HEK293 (cell line): ENCODE results near the gene GMPR2.
A peak's percentile ranks its signal among the peaks of the same experiment; 100 is the strongest.

Source experiments
- CTCF ChIA-PET: fragments of 350-600 bp; formaldehyde crosslinking; extraction: SDS; loops from one replicate; lab custom pipeline; 2021; ENCODE audit warnings: antibody characterized with exemption; lab: Yijun Ruan, JAX
- POLR2A ChIA-PET: fragments of 300-600 bp; formaldehyde crosslinking; extraction: SDS; loops from one replicate; lab custom pipeline; 2020; ENCODE audit warnings: antibody characterized with exemption, inconsistent platforms; lab: Yijun Ruan, JAX
- H3K27ac ChIP-seq: fragments of 200-500 bp; sonication (Bioruptor generic); 2 replicates; pipeline ENCODE4 v1.5.1; 2014; ENCODE audit warnings: low read depth, low read length, control low read depth, inconsistent platforms; ENCODE audit errors: extremely low read depth
- H3K36me3 ChIP-seq, 2 experiments: fragments of 200-500 bp in 1 of 2; sonication (Bioruptor generic) in 1 of 2; 1 replicate in 1 of 2; 2 replicates in 1 of 2; pipeline ENCODE4 v1.5.1; 2014 to 2017; ENCODE audit warnings: inconsistent platforms in 2 of 2, low read length in 2 of 2; ENCODE audit not compliant: control insufficient read depth in 2 of 2, insufficient read depth in 1 of 2
- H3K4me1 ChIP-seq: fragments of 200-500 bp; sonication (Bioruptor generic); 2 replicates; pipeline ENCODE4 v1.5.1; 2014; ENCODE audit warnings: mild to moderate bottlenecking, low read length, inconsistent platforms; ENCODE audit not compliant: control insufficient read depth, insufficient read depth
- H3K4me3 ChIP-seq: 2 replicates; pipeline ENCODE4 v1.5.1; 2011; ENCODE audit warnings: low read depth, mild to moderate bottlenecking, control low read depth, low read length, moderate library complexity
- H3K9me3 ChIP-seq: fragments of 200-500 bp; sonication (Bioruptor generic); 2 replicates; pipeline ENCODE4 v1.5.1; 2014; ENCODE audit warnings: low read depth, low read length, inconsistent platforms; ENCODE audit not compliant: control insufficient read depth, insufficient read depth
- BCL11A ChIP-seq: fragments of 450-650 bp; formaldehyde crosslinking; IDR thresholded peaks from 2 replicates; pipeline ENCODE4 v1.5.1; 2016; ENCODE audit warnings: low read depth, missing biosample characterization, missing genetic modification characterization
- EGR2 ChIP-seq: fragments of 450-650 bp; formaldehyde crosslinking; IDR thresholded peaks from 2 replicates; pipeline ENCODE4 v1.5.1; 2016; ENCODE audit warnings: low read depth, missing biosample characterization, missing genetic modification characterization
- GLIS2 ChIP-seq: fragments of 450-650 bp; formaldehyde crosslinking; IDR thresholded peaks from 2 replicates; pipeline ENCODE4 v1.5.1; 2016; ENCODE audit warnings: missing biosample characterization, missing genetic modification characterization
- KLF1 ChIP-seq: fragments of 450-650 bp; formaldehyde crosslinking; IDR thresholded peaks from 2 replicates; pipeline ENCODE4 v1.5.1; 2016; ENCODE audit warnings: missing biosample characterization, missing genetic modification characterization
- KLF10 ChIP-seq: fragments of 450-650 bp; IDR thresholded peaks from 2 replicates; pipeline ENCODE4 v1.5.1; 2018; ENCODE audit warnings: missing biosample characterization, mild to moderate bottlenecking, missing genetic modification characterization
- KLF8 ChIP-seq: fragments of 450-650 bp; formaldehyde crosslinking; IDR thresholded peaks from 2 replicates; pipeline ENCODE4 v1.5.1; 2016; ENCODE audit warnings: missing biosample characterization, missing genetic modification characterization
- TCF7L2 ChIP-seq: IDR thresholded peaks from 2 replicates; pipeline ENCODE4 v1.6.1; 2011; ENCODE audit warnings: low read depth, mild to moderate bottlenecking, inconsistent platforms, low read length, moderate library complexity, borderline replicate concordance
- YY1 ChIP-seq: fragments of 450-650 bp; formaldehyde crosslinking; IDR thresholded peaks from 2 replicates; pipeline ENCODE4 v1.5.1; 2018; ENCODE audit warnings: missing biosample characterization, missing genetic modification characterization
- ZBTB20 ChIP-seq: fragments of 450-650 bp; formaldehyde crosslinking; IDR thresholded peaks from 2 replicates; pipeline ENCODE4 v1.5.1; 2016; ENCODE audit warnings: missing biosample characterization, missing genetic modification characterization
- ZFHX2 ChIP-seq: fragments of 450-650 bp; formaldehyde crosslinking; conservative IDR thresholded peaks from 2 replicates; pipeline ENCODE4 v1.5.1; 2016; ENCODE audit warnings: missing biosample characterization, missing genetic modification characterization
- ZNF175 ChIP-seq: fragments of 450-650 bp; formaldehyde crosslinking; IDR thresholded peaks from 2 replicates; pipeline ENCODE4 v1.5.1; 2016; ENCODE audit warnings: missing biosample characterization, missing genetic modification characterization
- ZNF211 ChIP-seq: fragments of 450-650 bp; formaldehyde crosslinking; IDR thresholded peaks from 2 replicates; pipeline ENCODE4 v1.5.1; 2016; ENCODE audit warnings: low read depth, missing biosample characterization, missing genetic modification characterization
- ZNF24 ChIP-seq: fragments of 450-650 bp; formaldehyde crosslinking; IDR thresholded peaks from 2 replicates; pipeline ENCODE4 v1.5.1; 2016; ENCODE audit warnings: missing biosample characterization, missing genetic modification characterization
- ZNF292 ChIP-seq: fragments of 450-650 bp; formaldehyde crosslinking; IDR thresholded peaks from 2 replicates; pipeline ENCODE4 v1.5.1; 2016; ENCODE audit warnings: low read depth, missing biosample characterization, missing genetic modification characterization, borderline replicate concordance
- ZNF623 ChIP-seq: fragments of 450-650 bp; formaldehyde crosslinking; IDR thresholded peaks from 2 replicates; pipeline ENCODE4 v1.5.1; 2016; ENCODE audit warnings: missing biosample characterization, missing genetic modification characterization
- ZNF629 ChIP-seq: fragments of 450-650 bp; formaldehyde crosslinking; IDR thresholded peaks from 2 replicates; pipeline ENCODE4 v1.5.1; 2017; ENCODE audit warnings: missing biosample characterization, missing genetic modification characterization
- ZNF677 ChIP-seq: fragments of 450-650 bp; IDR thresholded peaks from 2 replicates; pipeline ENCODE4 v1.5.0; 2018; ENCODE audit warnings: missing biosample characterization, mild to moderate bottlenecking, missing genetic modification characterization, moderate library complexity
- ZNF830 ChIP-seq: fragments of 450-650 bp; IDR thresholded peaks from 2 replicates; pipeline ENCODE4 v1.5.0; 2018; ENCODE audit warnings: missing biosample characterization, missing genetic modification characterization, low read depth, mild to moderate bottlenecking, moderate library complexity
- ZXDB ChIP-seq: fragments of 450-650 bp; formaldehyde crosslinking; IDR thresholded peaks from 2 replicates; pipeline ENCODE4 v1.5.1; 2016; ENCODE audit warnings: missing biosample characterization, missing genetic modification characterization
- TF ChIP-seq, protein P1 (sequence below): fragments of 450-650 bp; formaldehyde crosslinking; conservative IDR thresholded peaks from 2 replicates; pipeline ENCODE4 v1.5.1; 2016; ENCODE audit warnings: low read depth, missing biosample characterization, missing genetic modification characterization
- TF ChIP-seq, protein P2 (sequence below): fragments of 450-650 bp; formaldehyde crosslinking; IDR thresholded peaks from 2 replicates; pipeline ENCODE4 v1.5.1; 2016; ENCODE audit warnings: missing biosample characterization, missing genetic modification characterization
- TF ChIP-seq, protein P3 (sequence below): fragments of 450-650 bp; formaldehyde crosslinking; IDR thresholded peaks from 2 replicates; pipeline ENCODE4 v1.5.1; 2016; ENCODE audit warnings: missing biosample characterization, missing genetic modification characterization
- TF ChIP-seq, protein P4 (sequence below): fragments of 450-650 bp; formaldehyde crosslinking; IDR thresholded peaks from 2 replicates; pipeline ENCODE4 v1.5.1; 2016; ENCODE audit warnings: missing biosample characterization, missing genetic modification characterization

GMPR2 gene

DNA sequence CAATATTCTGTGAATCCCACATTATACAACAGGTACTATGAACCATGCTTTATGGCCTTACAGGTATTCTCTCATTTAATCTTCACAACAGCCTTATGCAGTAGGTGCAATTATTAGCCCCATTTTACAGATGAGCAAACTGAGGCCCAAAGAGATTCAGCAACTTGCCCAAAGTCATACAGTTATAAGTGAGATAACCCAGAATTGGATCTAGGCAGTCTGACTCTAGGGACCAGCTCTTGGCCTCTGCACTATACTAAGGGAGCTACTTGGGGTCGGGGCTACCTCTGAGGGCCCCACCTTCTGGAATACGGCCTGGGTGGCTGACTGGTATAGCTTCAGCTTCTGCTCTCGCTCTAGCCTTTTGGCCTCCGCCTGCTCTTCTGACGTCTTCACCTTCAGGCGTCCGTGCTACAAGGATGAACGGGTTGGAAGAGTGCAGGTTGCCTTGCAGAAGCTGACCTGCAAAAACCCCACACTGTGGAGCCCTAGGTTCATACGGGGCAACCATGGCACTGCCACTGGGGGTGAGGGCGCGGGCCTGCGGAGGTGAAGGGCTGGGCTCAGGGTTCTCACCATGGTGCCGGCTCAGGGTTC, 37.9 kb downstream of the GMPR2 start:
- Histone ChIP-seq H3K27ac (peak overlapping the region; percentile 94), H3K36me3 (peaks cover 0 to 36% of the 10 kb centered on the region in 2 experiments; a peak in 1 of 3 replicates), H3K9me3 (no peaks in the 10 kb centered on the region), H3K4me3 (peak overlapping the region; percentile 92), H3K4me1 (peaks cover 3% of the 10 kb centered on the region; the same call in 1 of the 2 replicates)
- ChIA-PET POLR2A (interaction anchor here (0.5 to 2.9 kb wide), 32 partner anchors 9 to 218 kb away, joined by 3 to 47 read pairs (median 5); partner anchors contain the start of genes CIDEB, DCAF11, DHRS1 and EMC9), CTCF (interaction anchor here (0.6 to 3.0 kb wide), 12 partner anchors 11 to 167 kb away, joined by 3 to 17 read pairs (median 4); partner anchors contain the start of genes CIDEB, LTB4R2, MDP1 and TINF2)
- TF ChIP-seq BCL11A (tag by site-specific recombination) (no peak), ZNF629 (peak; percentile 27), ZNF292 (tag by site-specific recombination) (no peak), KLF8 (tag by site-specific recombination) (0 out of 2 replicates have a peak, but pooled peaks have one; percentile 29), ZXDB (no peak), ZNF830 (tag by site-specific recombination) (no peak), ZNF24 (tag by site-specific recombination) (peak; percentile 42; the same call in 1 of the 2 replicates)

DNA sequence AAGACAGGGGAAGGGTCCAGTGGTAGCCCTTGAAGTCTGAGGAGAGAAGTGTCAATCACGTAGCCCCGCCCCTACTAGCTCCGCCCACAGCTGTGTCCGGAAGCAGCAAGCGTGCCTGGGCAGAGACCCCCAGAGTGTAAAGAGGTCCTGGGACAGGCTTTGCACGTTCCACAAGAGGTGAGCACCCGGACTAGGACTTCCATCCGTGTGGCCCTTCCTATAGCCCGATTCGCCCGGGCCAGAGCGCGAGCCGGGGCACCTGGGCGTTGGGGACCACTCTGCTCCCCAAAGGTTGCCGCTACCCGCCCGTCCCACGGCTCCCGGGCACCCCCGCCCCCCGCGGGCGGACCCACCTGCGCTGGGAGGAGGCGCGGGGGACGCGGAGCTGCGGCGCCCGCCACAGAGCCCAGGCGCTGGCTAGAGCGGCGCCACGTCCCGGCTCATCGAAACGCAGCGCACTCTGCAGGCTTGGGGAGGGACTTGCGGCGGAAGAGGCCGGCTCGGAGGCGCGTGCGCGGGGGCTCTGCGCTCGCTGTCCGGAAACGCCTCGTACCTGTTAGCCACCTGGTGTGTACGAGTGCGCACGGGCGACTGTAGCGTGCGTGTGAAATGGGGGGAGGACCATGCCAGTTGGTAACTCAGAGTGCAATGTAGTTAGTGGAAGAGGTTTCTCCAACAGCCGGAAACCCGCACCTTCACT, 38.6 kb downstream of the GMPR2 start, which contains the start of gene RABGGTA:
Gene RABGGTA (minus strand): TSS at position 464 of the 700 bp plus-strand sequence. CDS start 482 bp downstream, outside the sequence.
- peak within 1 kb of the TSS; percentile 94 for H3K27ac ChIP-seq
- peak within 1 kb of the TSS; percentile 92 for H3K4me3 ChIP-seq
- H3K36me3 ChIP-seq, result peaks cover 0 to 30% of the 10 kb centered on the region in 2 experiments; a peak in 1 of 3 replicates
- peaks cover 3% of the 10 kb centered on the region; the same call in 1 of the 2 replicates for H3K4me1 ChIP-seq
- H3K9me3 ChIP-seq, result no peaks in the 10 kb centered on the region
- CTCF ChIA-PET, result interaction anchor here (0.6 to 3.0 kb wide), 16 partner anchors 11 to 166 kb away, joined by 3 to 17 read pairs (median 4); partner anchors contain the start of genes CIDEB, LTB4R2, MDP1 and TINF2
- POLR2A ChIA-PET, result interaction anchor here (0.5 to 2.9 kb wide), 36 partner anchors 9 to 219 kb away, joined by 3 to 47 read pairs (median 5); partner anchors contain the start of genes CHMP4A, CIDEB, DCAF11 and DHRS1
- TF ChIP-seq KLF10 (tag by site-specific recombination) (peak; percentile 79; the same call in 1 of the 2 replicates), ZNF677 (tag by site-specific recombination) (no peak), YY1 (tag by site-specific recombination) (0 out of 2 replicates have a peak, but pooled peaks have one; percentile 40), TCF7L2 (no peak), GLIS2 (peak; percentile 91), ZNF623 (tag by site-specific recombination) (no peak), ZNF211 (no peak), KLF1 (peak; percentile 44; the same call in 1 of the 2 replicates), ZNF175 (tag by site-specific recombination) (no peak), EGR2 (tag by site-specific recombination) (peak; percentile 54; the same call in 1 of the 2 replicates), ZFHX2 (tag by site-specific recombination) (peak; percentile 75), ZBTB20 (tag by site-specific recombination) (peak; percentile 78; the same call in 1 of the 2 replicates)
- TF ChIP-seq, protein P1, sequence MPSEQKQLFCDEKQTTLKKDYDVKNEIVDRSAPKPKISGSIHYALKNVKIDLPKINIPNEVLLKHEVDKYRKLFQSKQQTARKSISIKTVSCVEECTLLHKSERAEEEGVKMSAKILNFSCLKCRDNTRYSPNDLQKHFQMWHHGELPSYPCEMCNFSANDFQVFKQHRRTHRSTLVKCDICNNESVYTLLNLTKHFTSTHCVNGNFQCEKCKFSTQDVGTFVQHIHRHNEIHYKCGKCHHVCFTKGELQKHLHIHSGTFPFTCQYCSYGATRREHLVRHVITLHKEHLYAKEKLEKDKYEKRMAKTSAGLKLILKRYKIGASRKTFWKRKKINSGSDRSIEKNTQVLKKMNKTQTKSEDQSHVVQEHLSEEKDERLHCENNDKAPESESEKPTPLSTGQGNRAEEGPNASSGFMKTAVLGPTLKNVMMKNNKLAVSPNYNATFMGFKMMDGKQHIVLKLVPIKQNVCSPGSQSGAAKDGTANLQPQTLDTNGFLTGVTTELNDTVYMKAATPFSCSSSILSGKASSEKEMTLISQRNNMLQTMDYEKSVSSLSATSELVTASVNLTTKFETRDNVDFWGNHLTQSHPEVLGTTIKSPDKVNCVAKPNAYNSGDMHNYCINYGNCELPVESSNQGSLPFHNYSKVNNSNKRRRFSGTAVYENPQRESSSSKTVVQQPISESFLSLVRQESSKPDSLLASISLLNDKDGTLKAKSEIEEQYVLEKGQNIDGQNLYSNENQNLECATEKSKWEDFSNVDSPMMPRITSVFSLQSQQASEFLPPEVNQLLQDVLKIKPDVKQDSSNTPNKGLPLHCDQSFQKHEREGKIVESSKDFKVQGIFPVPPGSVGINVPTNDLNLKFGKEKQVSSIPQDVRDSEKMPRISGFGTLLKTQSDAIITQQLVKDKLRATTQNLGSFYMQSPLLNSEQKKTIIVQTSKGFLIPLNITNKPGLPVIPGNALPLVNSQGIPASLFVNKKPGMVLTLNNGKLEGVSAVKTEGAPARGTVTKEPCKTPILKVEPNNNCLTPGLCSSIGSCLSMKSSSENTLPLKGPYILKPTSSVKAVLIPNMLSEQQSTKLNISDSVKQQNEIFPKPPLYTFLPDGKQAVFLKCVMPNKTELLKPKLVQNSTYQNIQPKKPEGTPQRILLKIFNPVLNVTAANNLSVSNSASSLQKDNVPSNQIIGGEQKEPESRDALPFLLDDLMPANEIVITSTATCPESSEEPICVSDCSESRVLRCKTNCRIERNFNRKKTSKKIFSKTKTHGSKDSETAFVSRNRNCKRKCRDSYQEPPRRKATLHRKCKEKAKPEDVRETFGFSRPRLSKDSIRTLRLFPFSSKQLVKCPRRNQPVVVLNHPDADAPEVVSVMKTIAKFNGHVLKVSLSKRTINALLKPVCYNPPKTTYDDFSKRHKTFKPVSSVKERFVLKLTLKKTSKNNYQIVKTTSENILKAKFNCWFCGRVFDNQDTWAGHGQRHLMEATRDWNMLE, result 0 out of 2 replicates have a peak, but pooled peaks have one; percentile 34
- TF ChIP-seq, protein P2, sequence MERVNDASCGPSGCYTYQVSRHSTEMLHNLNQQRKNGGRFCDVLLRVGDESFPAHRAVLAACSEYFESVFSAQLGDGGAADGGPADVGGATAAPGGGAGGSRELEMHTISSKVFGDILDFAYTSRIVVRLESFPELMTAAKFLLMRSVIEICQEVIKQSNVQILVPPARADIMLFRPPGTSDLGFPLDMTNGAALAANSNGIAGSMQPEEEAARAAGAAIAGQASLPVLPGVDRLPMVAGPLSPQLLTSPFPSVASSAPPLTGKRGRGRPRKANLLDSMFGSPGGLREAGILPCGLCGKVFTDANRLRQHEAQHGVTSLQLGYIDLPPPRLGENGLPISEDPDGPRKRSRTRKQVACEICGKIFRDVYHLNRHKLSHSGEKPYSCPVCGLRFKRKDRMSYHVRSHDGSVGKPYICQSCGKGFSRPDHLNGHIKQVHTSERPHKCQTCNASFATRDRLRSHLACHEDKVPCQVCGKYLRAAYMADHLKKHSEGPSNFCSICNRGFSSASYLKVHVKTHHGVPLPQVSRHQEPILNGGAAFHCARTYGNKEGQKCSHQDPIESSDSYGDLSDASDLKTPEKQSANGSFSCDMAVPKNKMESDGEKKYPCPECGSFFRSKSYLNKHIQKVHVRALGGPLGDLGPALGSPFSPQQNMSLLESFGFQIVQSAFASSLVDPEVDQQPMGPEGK (tag by site-specific recombination), result peak; percentile 89; the same call in 1 of the 2 replicates
- TF ChIP-seq, protein P3, sequence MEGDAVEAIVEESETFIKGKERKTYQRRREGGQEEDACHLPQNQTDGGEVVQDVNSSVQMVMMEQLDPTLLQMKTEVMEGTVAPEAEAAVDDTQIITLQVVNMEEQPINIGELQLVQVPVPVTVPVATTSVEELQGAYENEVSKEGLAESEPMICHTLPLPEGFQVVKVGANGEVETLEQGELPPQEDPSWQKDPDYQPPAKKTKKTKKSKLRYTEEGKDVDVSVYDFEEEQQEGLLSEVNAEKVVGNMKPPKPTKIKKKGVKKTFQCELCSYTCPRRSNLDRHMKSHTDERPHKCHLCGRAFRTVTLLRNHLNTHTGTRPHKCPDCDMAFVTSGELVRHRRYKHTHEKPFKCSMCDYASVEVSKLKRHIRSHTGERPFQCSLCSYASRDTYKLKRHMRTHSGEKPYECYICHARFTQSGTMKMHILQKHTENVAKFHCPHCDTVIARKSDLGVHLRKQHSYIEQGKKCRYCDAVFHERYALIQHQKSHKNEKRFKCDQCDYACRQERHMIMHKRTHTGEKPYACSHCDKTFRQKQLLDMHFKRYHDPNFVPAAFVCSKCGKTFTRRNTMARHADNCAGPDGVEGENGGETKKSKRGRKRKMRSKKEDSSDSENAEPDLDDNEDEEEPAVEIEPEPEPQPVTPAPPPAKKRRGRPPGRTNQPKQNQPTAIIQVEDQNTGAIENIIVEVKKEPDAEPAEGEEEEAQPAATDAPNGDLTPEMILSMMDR (tag by site-specific recombination), result peak; percentile 96
- TF ChIP-seq, protein P4, sequence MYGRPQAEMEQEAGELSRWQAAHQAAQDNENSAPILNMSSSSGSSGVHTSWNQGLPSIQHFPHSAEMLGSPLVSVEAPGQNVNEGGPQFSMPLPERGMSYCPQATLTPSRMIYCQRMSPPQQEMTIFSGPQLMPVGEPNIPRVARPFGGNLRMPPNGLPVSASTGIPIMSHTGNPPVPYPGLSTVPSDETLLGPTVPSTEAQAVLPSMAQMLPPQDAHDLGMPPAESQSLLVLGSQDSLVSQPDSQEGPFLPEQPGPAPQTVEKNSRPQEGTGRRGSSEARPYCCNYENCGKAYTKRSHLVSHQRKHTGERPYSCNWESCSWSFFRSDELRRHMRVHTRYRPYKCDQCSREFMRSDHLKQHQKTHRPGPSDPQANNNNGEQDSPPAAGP (tag by site-specific recombination), result peak; percentile 59; the same call in 1 of the 2 replicates
